Measurements from ENCODE around the gene ANGPTL2. TPM values are rescaled to one million over a fixed set of nuclear protein-coding genes. Genes with fewer than 3 reads are reported as not detected.
A peak's percentile ranks its signal among the peaks of the same experiment; 100 is the strongest.

ANGPTL2 gene
- total and polyA plus RNA-seq, 2 of the 4 experiments (the other 2 are of a cell fraction) = 9.5 to 25.1 TPM

- peaks cover 26 to 63% of the 10 kb centered on the region in 2 experiments for H3K79me1 ChIP-seq (ENCODE audit: low read depth in 1 of 2, low read length in 2 of 2)
- H3K18ac ChIP-seq (ENCODE audit: low read depth, low read length) = no peak overlapping the region
- H2AK5ac ChIP-seq (ENCODE audit: low read depth, low read length) = peak overlapping the region; percentile 29; the same call in 1 of the 2 replicates
- H3K14ac ChIP-seq (replicated peaks; ENCODE audit: low read depth, low read length) = no peak overlapping the region
- H3K27me3 ChIP-seq (ENCODE audit: control insufficient read depth, insufficient read depth, low read length) = no peaks in the 10 kb centered on the region
- DNase-seq (no peak), ATAC-seq (ENCODE audit: low read depth) (no peak)
- BruUV-seq (replicated peaks) = no TSS peak
- peaks cover 30% of the 10 kb centered on the region for H3K4me1 ChIP-seq (ENCODE audit: control insufficient read depth, insufficient read depth, low read length)
- CTCF ChIA-PET = interaction anchor here (0.8 kb wide), 1 partner anchor 13 kb away, joined by 3 read pairs; no protein-coding TSS in a partner anchor
- peaks cover 40% of the 10 kb centered on the region for H4K20me1 ChIP-seq (ENCODE audit: insufficient read depth, low read length)
- no peak overlapping the region for H4K8ac ChIP-seq (ENCODE audit: low read depth in 2 of 2, low read length in 2 of 2)
- intact Hi-C loops (cut with micrococcal nuclease) = no loop called here
- H2AK9ac ChIP-seq (replicated peaks; ENCODE audit: low read depth, low read length, poor library complexity) = no peak overlapping the region
- no peak overlapping the region for H2BK120ac ChIP-seq (ENCODE audit: low read depth, low read length)
- no peak overlapping the region for H3K9ac ChIP-seq (ENCODE audit: low read depth, low read length)
- peak overlapping the region; percentile 69; the same call in 1 of the 2 replicates for H3K4me2 ChIP-seq (ENCODE audit: low read depth, low read length)
- H3K9me1 ChIP-seq (ENCODE audit: insufficient read depth, low read length) = peaks cover 32% of the 10 kb centered on the region
- H4K91ac ChIP-seq (ENCODE audit: insufficient read depth, low read depth, low read length) = no peak overlapping the region
- no peak overlapping the region for H2BK5ac ChIP-seq (ENCODE audit: low read depth, low read length, poor library complexity, severe bottlenecking)
- H3K27ac ChIP-seq (ENCODE audit: insufficient read depth, low read length) = no peak overlapping the region
- peaks cover 44% of the 10 kb centered on the region for H3K36me3 ChIP-seq (ENCODE audit: control insufficient read depth, insufficient read depth, low read length)
- 100% methylated on average over 1 of the region's 4 CpGs; no CpG with 5 or more reads in 1 of the 2 experiments for WGBS, 2 experiments (ENCODE audit: extremely low coverage in 2 of 2, insufficient read length in 1 of 2)
- no peak overlapping the region for H2AFZ ChIP-seq (replicated peaks; ENCODE audit: low read length, poor library complexity)
- 0 out of 2 replicates have a peak overlapping the region, but pooled peaks have one; percentile 2 for H3K4ac ChIP-seq (ENCODE audit: low read depth, low read length)
- dilution Hi-C loops (cut with HindIII; ENCODE audit: low sequenced_read_pairs, unreplicated experiment) = no loop called here
- H3K56ac ChIP-seq (ENCODE audit: extremely low read depth, insufficient read depth, low read length) = no peak overlapping the region
- no peak overlapping the region for H4K5ac ChIP-seq (ENCODE audit: low read depth, low read length)
- H3K23ac ChIP-seq (ENCODE audit: low read depth, low read length) = peak overlapping the region; percentile 45; the same call in 1 of the 2 replicates
- POLR2A ChIA-PET (ENCODE audit: unreplicated experiment) = no interaction called here
- no peak overlapping the region for H3K4me3 ChIP-seq (ENCODE audit: insufficient read depth, low read depth, low read length)
- H2BK15ac ChIP-seq (ENCODE audit: low read depth, low read length) = no peak overlapping the region
- no peak overlapping the region for H2BK20ac ChIP-seq (ENCODE audit: low read depth, low read length)
- in situ Hi-C loops (cut with MboI; ENCODE audit: low sequenced_read_pairs) = no loop called here
- no peak for TF ChIP-seq CTCF (conservative IDR thresholded peaks at IDR 0.05; ENCODE audit: low read depth, low read length)
- no peak for TF ChIP-seq RAD21 (IDR thresholded peaks at IDR 0.05; ENCODE audit: low read length)
- TF ChIP-seq SMC3 (IDR thresholded peaks at IDR 0.05; ENCODE audit: low read depth, low read length) = no peak
- no peak for TF ChIP-seq BHLHE40 (IDR thresholded peaks at IDR 0.05; ENCODE audit: low read depth, low read length)
- no peak for TF ChIP-seq CEBPB (IDR thresholded peaks at IDR 0.05; ENCODE audit: low read depth, low read length)
- no peak for TF ChIP-seq MXI1 (IDR thresholded peaks at IDR 0.05; ENCODE audit: borderline replicate concordance, low read depth, low read length)
- no peak for TF ChIP-seq RFX5 (IDR thresholded peaks at IDR 0.05; ENCODE audit: low read depth, low read length)
- H3K9me3 ChIP-seq (ENCODE audit: control insufficient read depth, insufficient read depth, low read length) = no peaks in the 10 kb centered on the region
These were observed 3.1 kb downstream of the ANGPTL2 start for GRCh38 chr9:127119320-127119709.
